GM12875 (cell line): ENCODE measurements around the gene UNC13C.

ENCODE experiments used
- H3K4me3 ChIP-seq: one replicate; pipeline ENCODE4 v1.5.1; 2011; ENCODE audit warnings: low read depth, low read length, control low read depth
- TF ChIP-seq, protein P1 (sequence below): IDR thresholded peaks from 2 replicates; pipeline ENCODE4 v1.5.1; 2011; ENCODE audit warnings: low read depth, mild to moderate bottlenecking, control low read depth, inconsistent platforms, low read length, moderate library complexity, borderline replicate concordance; ENCODE audit not compliant: insufficient read depth

Gene UNC13C

GRCh38 chr15:53974121-53974520 lies 4.1 kb upstream of the UNC13C start:
- TF ChIP-seq, protein P1, sequence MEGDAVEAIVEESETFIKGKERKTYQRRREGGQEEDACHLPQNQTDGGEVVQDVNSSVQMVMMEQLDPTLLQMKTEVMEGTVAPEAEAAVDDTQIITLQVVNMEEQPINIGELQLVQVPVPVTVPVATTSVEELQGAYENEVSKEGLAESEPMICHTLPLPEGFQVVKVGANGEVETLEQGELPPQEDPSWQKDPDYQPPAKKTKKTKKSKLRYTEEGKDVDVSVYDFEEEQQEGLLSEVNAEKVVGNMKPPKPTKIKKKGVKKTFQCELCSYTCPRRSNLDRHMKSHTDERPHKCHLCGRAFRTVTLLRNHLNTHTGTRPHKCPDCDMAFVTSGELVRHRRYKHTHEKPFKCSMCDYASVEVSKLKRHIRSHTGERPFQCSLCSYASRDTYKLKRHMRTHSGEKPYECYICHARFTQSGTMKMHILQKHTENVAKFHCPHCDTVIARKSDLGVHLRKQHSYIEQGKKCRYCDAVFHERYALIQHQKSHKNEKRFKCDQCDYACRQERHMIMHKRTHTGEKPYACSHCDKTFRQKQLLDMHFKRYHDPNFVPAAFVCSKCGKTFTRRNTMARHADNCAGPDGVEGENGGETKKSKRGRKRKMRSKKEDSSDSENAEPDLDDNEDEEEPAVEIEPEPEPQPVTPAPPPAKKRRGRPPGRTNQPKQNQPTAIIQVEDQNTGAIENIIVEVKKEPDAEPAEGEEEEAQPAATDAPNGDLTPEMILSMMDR, result no peak
- H3K4me3 ChIP-seq, result no peak overlapping the region

GRCh38 chr15:53974813-53975212 lies 3.4 kb upstream of the UNC13C start:
- H3K4me3 ChIP-seq, result no peak overlapping the region
- TF ChIP-seq, protein P1, result no peak

- TF ChIP-seq, protein P1, result 0 out of 2 replicates have a peak, but pooled peaks have one; percentile 10
- H3K4me3 ChIP-seq, result no peak overlapping the region
Measured at GRCh38 chr15:53976844-53977392, 1.3 kb upstream of the UNC13C start.

DNA sequence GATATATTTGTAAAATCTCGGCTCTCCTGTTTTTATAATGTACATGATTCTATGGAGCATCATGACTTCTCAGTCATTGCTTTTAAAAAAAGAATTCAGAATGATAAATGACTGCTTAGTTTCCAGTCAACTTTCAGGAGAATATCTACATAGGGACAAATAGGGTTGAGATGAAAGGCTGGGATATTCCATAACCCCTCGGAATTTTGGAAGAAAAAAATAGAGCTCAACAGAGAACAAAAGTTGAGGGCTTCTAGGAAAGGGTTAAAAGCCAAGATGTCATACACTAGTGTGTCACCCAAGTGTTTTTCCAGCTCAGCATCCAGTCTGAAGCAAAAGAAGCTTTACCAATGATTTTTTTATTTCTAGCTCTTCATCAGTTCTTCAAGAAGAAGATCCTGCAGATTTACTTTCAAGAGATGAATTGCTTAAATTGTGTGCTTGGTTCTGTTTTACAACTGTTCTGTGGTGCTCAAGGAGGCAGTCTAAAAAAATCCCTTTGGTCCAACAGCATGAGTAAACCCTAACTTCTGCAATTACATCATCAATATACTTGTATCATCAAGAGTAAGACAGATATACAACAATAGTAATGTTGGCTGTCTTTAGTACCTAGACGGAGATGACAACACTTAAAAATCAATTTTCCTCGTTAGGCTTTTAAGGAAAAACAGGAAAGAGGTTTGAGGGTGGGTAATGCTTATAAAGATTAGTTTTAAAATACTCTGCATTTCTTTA lies 979 bp downstream of the UNC13C start:
- no peak overlapping the region for H3K4me3 ChIP-seq
- TF ChIP-seq, protein P1, result no peak

DNA sequence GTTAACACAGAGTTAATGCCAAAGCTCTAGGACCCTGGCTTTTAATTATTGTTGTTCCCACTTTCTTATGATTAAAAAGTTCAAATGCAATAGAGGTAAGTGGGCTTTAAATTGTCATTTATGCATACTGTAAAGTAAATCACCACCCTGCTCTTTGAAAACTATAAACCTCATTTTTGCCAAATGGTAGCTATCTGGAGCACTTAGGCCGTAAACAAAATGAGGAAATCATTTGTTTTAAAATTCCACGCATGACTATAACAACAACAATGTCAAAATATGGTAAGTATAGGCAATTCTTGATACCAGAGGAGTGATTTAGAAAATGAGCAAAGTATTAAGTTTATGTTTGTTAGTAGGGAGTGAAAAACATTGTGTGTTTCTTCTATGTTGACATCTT lies 1.8 kb downstream of the UNC13C start:
- TF ChIP-seq, protein P1, result no peak
- H3K4me3 ChIP-seq, result no peak overlapping the region

DNA sequence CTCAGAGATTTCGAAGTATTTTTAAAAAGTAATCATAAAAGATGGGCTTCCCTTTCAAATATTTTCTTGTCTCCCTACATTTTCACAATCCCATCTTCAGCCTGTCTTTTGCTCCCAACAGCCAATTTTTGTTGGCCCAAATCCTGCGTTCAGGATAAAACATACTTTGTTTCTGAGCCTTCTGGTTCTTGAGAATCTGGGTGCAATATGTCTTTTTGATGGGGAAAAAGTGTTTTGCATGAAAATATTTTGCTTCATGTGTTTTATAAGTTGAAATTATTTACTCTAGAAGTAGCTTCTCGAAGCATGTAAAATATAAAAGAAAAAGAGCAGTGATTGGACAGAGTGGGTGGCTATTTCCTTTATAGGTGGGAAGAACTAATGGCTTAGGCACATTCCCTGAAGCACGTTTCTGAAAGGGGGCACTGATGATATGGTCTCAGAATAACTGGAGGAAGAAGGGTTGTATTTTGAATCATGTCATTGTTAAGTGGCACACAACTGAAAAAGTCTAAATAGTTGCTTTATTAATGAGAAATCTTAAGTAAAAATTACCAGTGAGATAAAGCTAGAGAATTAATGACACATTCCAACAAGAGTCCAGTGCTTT lies 3.9 kb downstream of the UNC13C start:
- H3K4me3 ChIP-seq, result no peak overlapping the region
- TF ChIP-seq, protein P1, result no peak
